Coronary artery (tissue), 2 donors: ENCODE results near the gene GDPD5.

ENCODE experiments used
- DNase-seq: peaks from one replicate; pipeline ENCODE4 v3.0.0-alpha.2; 2017; ENCODE audit warnings: low spot score
- H3K27ac ChIP-seq, 2 donors: fragments of 200-600 bp; sonication (generic); one replicate each; pipeline ENCODE4 v1.5.1; 2016 to 2019
- H3K4me3 ChIP-seq: fragments of 200-600 bp; sonication (generic); 2 replicates; pipeline ENCODE4 v1.5.1; 2016; ENCODE audit warnings: mild to moderate bottlenecking, moderate library complexity
- CTCF ChIP-seq: fragments of 200-600 bp; sonication (generic); IDR thresholded peaks from one replicate; pipeline ENCODE4 v1.5.1; 2019; ENCODE audit warnings: antibody characterized with exemption

GDPD5 gene

GRCh38 chr11:75510723-75511019 lies 15.1 kb downstream of the GDPD5 start:
- no peak for TF ChIP-seq CTCF
- Histone ChIP-seq H3K4me3 (no peak overlapping the region), H3K27ac (no peak overlapping the region)
- DNase-seq, result no peak

GRCh38 chr11:75510004-75510722 lies 15.6 kb downstream of the GDPD5 start:
- DNase-seq, result no peak

GRCh38 chr11:75509020-75509720 lies 16.6 kb downstream of the GDPD5 start:
- TF ChIP-seq CTCF, result no peak
- DNase-seq, result no peak
- no peak overlapping the region for H3K4me3 ChIP-seq
- no peak overlapping the region for H3K27ac ChIP-seq

More at GRCh38 chr11:75510004-75510722, 15.6 kb downstream of the GDPD5 start:
- no peak for TF ChIP-seq CTCF
- Histone ChIP-seq H3K4me3 (no peak overlapping the region), H3K27ac (no peak overlapping the region)

- no peak overlapping the region for H3K27ac ChIP-seq
- no peak overlapping the region for H3K4me3 ChIP-seq
- no peak for TF ChIP-seq CTCF
- no peak for DNase-seq
These were observed 17.6 kb downstream of the GDPD5 start for GRCh38 chr11:75508051-75508561.

GRCh38 chr11:75507571-75507970 lies 18.2 kb downstream of the GDPD5 start:
- DNase-seq, result no peak
- no peak overlapping the region for H3K4me3 ChIP-seq
- TF ChIP-seq CTCF, result no peak
- H3K27ac ChIP-seq, result peak overlapping the region in 1 of 2 donors; percentile 12

- DNase-seq, result peak; percentile 73
- peak overlapping the region in 1 of 2 donors; percentile 12 for H3K27ac ChIP-seq
- TF ChIP-seq CTCF, result no peak
These were observed 18.9 kb downstream of the GDPD5 start for GRCh38 chr11:75506827-75507226.

More at GRCh38 chr11:75506827-75507226, 18.9 kb downstream of the GDPD5 start:
- no peak overlapping the region for H3K4me3 ChIP-seq
